Measurements from ENCODE around the gene TIA1. TPM values are rescaled to one million over a fixed set of nuclear protein-coding genes. Genes with fewer than 3 reads are reported as not detected.
"Not testable (repeated sequence)": the region's sequence is repeated elsewhere in the genome, so short reads cannot be mapped to it uniquely, and the experiment has no call there.

Gene TIA1
- total RNA-seq, 1 experiment from 2014 or later: 149 TPM

DNA sequence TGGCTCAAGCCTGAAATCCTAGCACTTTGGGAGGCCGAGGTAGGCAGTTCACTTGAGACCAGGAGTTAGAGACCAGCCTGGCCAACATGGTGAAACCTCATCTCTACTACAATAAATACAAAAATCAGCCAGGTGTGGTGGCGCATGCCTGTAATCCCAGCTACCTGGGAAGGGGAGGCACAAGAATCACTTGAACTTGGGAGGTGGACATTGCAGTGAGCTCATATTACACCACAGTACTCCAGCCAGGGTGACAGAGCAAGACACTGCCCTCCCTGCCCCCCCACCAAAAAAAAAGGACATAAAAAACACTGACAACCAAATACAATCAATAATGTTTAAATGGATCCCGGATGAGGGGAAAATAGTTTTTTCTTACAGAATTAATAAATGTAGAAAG, 7.8 kb downstream of the TIA1 start:
- ChIA-PET POLR2A (no interaction called here), CTCF (no interaction called here)
- Histone ChIP-seq H3K4me1 (no peaks in the 10 kb centered on the region), H3K27me3 (replicated peaks; ENCODE audit: control insufficient read depth, insufficient read depth, low read length) (no peaks in the 10 kb centered on the region), H3K9me3 (no peaks in the 10 kb centered on the region), H3K36me3 (ENCODE audit: control insufficient read depth, insufficient read depth, low read length) (peaks cover 4% of the 10 kb centered on the region), H3K4me3 (ENCODE audit: low read depth, low read length) (no peak overlapping the region)
- BruUV-seq (replicated peaks): no TSS peak
- DNase-seq: no peak
- Mint-ChIP-seq H3K36me3 (ENCODE audit: insufficient read depth, unreplicated experiment) (peaks cover 24% of the 10 kb centered on the region), H3K4me1 (ENCODE audit: low read depth, unreplicated experiment) (peaks cover 11% of the 10 kb centered on the region), H3K27ac (ENCODE audit: unreplicated experiment) (no peak overlapping the region), H3K9me3 (ENCODE audit: unreplicated experiment) (no peaks in the 10 kb centered on the region), H3K4me3 (ENCODE audit: unreplicated experiment) (no peak overlapping the region), H3K27me3 (ENCODE audit: insufficient read depth, unreplicated experiment) (no peaks in the 10 kb centered on the region)
- intact Hi-C loops (cut with micrococcal nuclease; ENCODE audit: unreplicated experiment): no loop called here
- no peak for TF ChIP-seq CTCF (IDR thresholded peaks at IDR 0.05; ENCODE audit: insufficient read depth in 1 of 2, low read depth in 1 of 2, low read length in 1 of 2, severe bottlenecking in 1 of 2, unreplicated experiment in 1 of 2)

- TF ChIP-seq CTCF (IDR thresholded peaks at IDR 0.05; ENCODE audit: insufficient read depth in 1 of 2, low read depth in 1 of 2, low read length in 1 of 2, severe bottlenecking in 1 of 2, unreplicated experiment in 1 of 2): no peak
- Histone ChIP-seq H3K27me3 (replicated peaks; ENCODE audit: control insufficient read depth, insufficient read depth, low read length) (no peaks in the 10 kb centered on the region), H3K4me1 (no peaks in the 10 kb centered on the region), H3K4me3 (ENCODE audit: low read depth, low read length) (no peak overlapping the region), H3K9me3 (no peaks in the 10 kb centered on the region), H3K36me3 (ENCODE audit: control insufficient read depth, insufficient read depth, low read length) (no peaks in the 10 kb centered on the region; the same call in 1 of the 2 replicates)
- Mint-ChIP-seq H3K36me3 (ENCODE audit: insufficient read depth, unreplicated experiment) (peaks cover 64% of the 10 kb centered on the region), H3K4me1 (ENCODE audit: low read depth, unreplicated experiment) (no peaks in the 10 kb centered on the region), H3K27me3 (ENCODE audit: insufficient read depth, unreplicated experiment) (no peaks in the 10 kb centered on the region), H3K9me3 (ENCODE audit: unreplicated experiment) (no peaks in the 10 kb centered on the region), H3K27ac (ENCODE audit: unreplicated experiment) (no peak overlapping the region), H3K4me3 (ENCODE audit: unreplicated experiment) (no peak overlapping the region)
- intact Hi-C loops (cut with micrococcal nuclease; ENCODE audit: unreplicated experiment): no loop called here
- no TSS peak for BruUV-seq (replicated peaks)
- CTCF ChIA-PET: interaction anchor here (0.6 kb wide), 1 partner anchor 364 kb away, joined by 3 read pairs; no protein-coding TSS in a partner anchor
- POLR2A ChIA-PET: no interaction called here
- no peak for DNase-seq
Measured at GRCh38 chr2:70233926-70234325, 14.5 kb downstream of the TIA1 start.

DNA sequence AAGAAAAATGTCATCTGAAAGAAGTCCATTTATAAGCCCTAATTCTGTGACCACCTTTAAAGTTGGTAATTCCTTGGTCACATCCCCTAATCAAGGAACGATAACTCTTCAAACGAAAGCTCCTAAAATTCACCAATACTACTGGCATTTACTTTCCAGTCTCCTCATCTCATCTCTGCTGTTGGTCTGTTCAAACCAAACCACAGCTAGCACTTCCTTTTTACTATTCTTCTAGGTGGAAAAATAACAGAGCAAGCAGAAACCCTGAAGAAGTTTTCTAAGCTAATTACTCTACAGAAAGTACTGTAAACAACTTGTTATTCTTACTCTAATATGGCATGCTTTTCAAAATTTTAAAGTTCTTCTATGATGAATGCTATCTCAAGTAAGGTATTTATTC, 21.6 kb downstream of the TIA1 start:
- H3K9me3 ChIP-seq: no peaks in the 10 kb centered on the region
- Mint-ChIP-seq H3K36me3 (ENCODE audit: insufficient read depth, unreplicated experiment) (peaks cover 86% of the 10 kb centered on the region), H3K9me3 (ENCODE audit: unreplicated experiment) (no peaks in the 10 kb centered on the region), H3K4me3 (ENCODE audit: unreplicated experiment) (no peak overlapping the region), H3K4me1 (ENCODE audit: low read depth, unreplicated experiment) (no peaks in the 10 kb centered on the region), H3K27ac (ENCODE audit: unreplicated experiment) (no peak overlapping the region), H3K27me3 (ENCODE audit: insufficient read depth, unreplicated experiment) (no peaks in the 10 kb centered on the region)
- H3K4me3 ChIP-seq (ENCODE audit: low read depth, low read length): no peak overlapping the region
- no TSS peak for BruUV-seq (replicated peaks)
- peaks cover 5% of the 10 kb centered on the region for H3K36me3 ChIP-seq (ENCODE audit: control insufficient read depth, insufficient read depth, low read length)
- ChIA-PET CTCF (no interaction called here), POLR2A (no interaction called here)
- intact Hi-C loops (cut with micrococcal nuclease; ENCODE audit: unreplicated experiment): no loop called here
- H3K27me3 ChIP-seq (replicated peaks; ENCODE audit: control insufficient read depth, insufficient read depth, low read length): no peaks in the 10 kb centered on the region
- no peaks in the 10 kb centered on the region for H3K4me1 ChIP-seq
- DNase-seq: no peak
- no peak for TF ChIP-seq CTCF (IDR thresholded peaks at IDR 0.05; ENCODE audit: insufficient read depth in 1 of 2, low read depth in 1 of 2, low read length in 1 of 2, severe bottlenecking in 1 of 2, unreplicated experiment in 1 of 2)

DNA sequence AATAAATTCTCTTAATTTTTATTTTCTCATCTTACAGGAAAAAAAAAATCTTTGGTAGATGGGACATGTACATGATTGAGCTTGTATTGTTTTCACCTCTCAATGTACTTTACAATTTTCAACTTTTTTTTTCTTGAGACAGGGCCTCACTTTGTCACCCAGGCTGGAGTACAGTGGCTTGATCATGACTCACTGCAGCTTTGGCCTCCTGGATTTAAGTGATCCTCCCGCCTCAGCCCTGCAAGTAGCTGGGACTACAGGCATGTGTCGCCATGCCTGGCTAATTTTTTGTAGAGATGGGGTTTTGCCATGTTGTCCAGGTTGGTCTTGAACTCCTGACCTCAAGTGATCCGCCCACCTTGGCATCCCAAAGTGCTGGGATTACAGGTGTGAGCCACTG, 25.1 kb downstream of the TIA1 start:
- intact Hi-C loops (cut with micrococcal nuclease; ENCODE audit: unreplicated experiment); POLR2A ChIA-PET; H3K36me3 ChIP-seq (ENCODE audit: control insufficient read depth, insufficient read depth, low read length): not testable (repeated sequence)

More for the DNA sequence above, 25.1 kb downstream of the TIA1 start:
- H3K9me3 Mint-ChIP-seq (ENCODE audit: unreplicated experiment); CTCF ChIA-PET; H3K9me3 ChIP-seq; H3K27ac Mint-ChIP-seq (ENCODE audit: unreplicated experiment); H3K27me3 ChIP-seq (replicated peaks; ENCODE audit: control insufficient read depth, insufficient read depth, low read length); BruUV-seq (replicated peaks); DNase-seq; H3K27me3 Mint-ChIP-seq (ENCODE audit: insufficient read depth, unreplicated experiment); H3K4me1 Mint-ChIP-seq (ENCODE audit: low read depth, unreplicated experiment); H3K4me3 ChIP-seq (ENCODE audit: low read depth, low read length); H3K4me3 Mint-ChIP-seq (ENCODE audit: unreplicated experiment); H3K4me1 ChIP-seq: not testable (repeated sequence)
- peaks cover 88% of the 10 kb centered on the region for H3K36me3 Mint-ChIP-seq (ENCODE audit: insufficient read depth, unreplicated experiment)

All from Caco-2 (cell line).